ENCODE measurements around the gene NPAS3. TPM values are rescaled to one million over a fixed set of nuclear protein-coding genes. Genes with fewer than 3 reads are reported as not detected.

The NPAS3 gene
- total and polyA plus RNA-seq, 4 donors = 0.07 to 0.09 (median 0.08) TPM; not detected in 1

- 83% methylated on average over 10 of the region's 10 CpGs for WGBS
- peaks cover 0 to 6% (median 0%) of the 10 kb centered on the region in 4 donors for H3K27me3 ChIP-seq (ENCODE audit: control insufficient read depth in 4 of 4, insufficient read depth in 4 of 4, low read length in 3 of 4)
- no peaks in the 10 kb centered on the region for H3K4me1 ChIP-seq (ENCODE audit: control insufficient read depth in 4 of 4, insufficient read depth in 4 of 4, low read length in 3 of 4)
- no peak overlapping the region for H3K4me3 ChIP-seq (ENCODE audit: low read depth in 1 of 3, low read length in 3 of 3)
- no peak overlapping the region for H3K27ac ChIP-seq (ENCODE audit: low read depth in 1 of 2, low read length in 2 of 2)
- H3K36me3 ChIP-seq (ENCODE audit: control insufficient read depth in 4 of 4, insufficient read depth in 3 of 4, low read depth in 1 of 4, low read length in 3 of 4) = no peaks in the 10 kb centered on the region
- TF ChIP-seq TAF1 (conservative IDR thresholded peaks at IDR 0.05) (no peak), ZBTB33 (IDR thresholded peaks at IDR 0.05) (no peak), HNF4G (IDR thresholded peaks at IDR 0.05) (no peak), CTCF (IDR thresholded peaks at IDR 0.05; ENCODE audit: low read depth, low read length, missing input control) (no peak), RXRA (IDR thresholded peaks at IDR 0.05) (no peak), REST (IDR thresholded peaks at IDR 0.05) (no peak), NR2F2 (IDR thresholded peaks at IDR 0.05) (no peak), SP1 (IDR thresholded peaks at IDR 0.05) (no peak), MAX (IDR thresholded peaks at IDR 0.05) (no peak), ATF3 (IDR thresholded peaks at IDR 0.05) (no peak), YY1 (IDR thresholded peaks at IDR 0.05) (no peak), GABPA (IDR thresholded peaks at IDR 0.05 in 1 of 2, conservative IDR thresholded peaks at IDR 0.05 in 1 of 2) (no peak), EGR1 (IDR thresholded peaks at IDR 0.05; ENCODE audit: low read depth in 2 of 2) (no peak), FOXA1 (IDR thresholded peaks at IDR 0.05) (no peak)
- DNase-seq (ENCODE audit: low spot score) = no peak
- H3K9ac ChIP-seq (ENCODE audit: low read depth in 1 of 2, low read length in 2 of 2) = no peak overlapping the region
- H3K9me3 ChIP-seq (ENCODE audit: control insufficient read depth in 4 of 4, low read length in 3 of 4) = peaks cover 0 to 3% (median 0%) of the 10 kb centered on the region in 4 donors
Measured at GRCh38 chr14:33464254-33464962, 525.7 kb downstream of the NPAS3 start.

All from liver (tissue), 9 donors.